Sigmoid colon (tissue), 7 donors: Measurements from ENCODE around the gene JAZF1. TPM values are rescaled to one million over a fixed set of nuclear protein-coding genes. Genes with fewer than 3 reads are reported as not detected.

Experiments
- DNase-seq: peaks from one replicate; pipeline ENCODE4 v3.0.0-alpha.2; 2019
- H3K27ac ChIP-seq, 4 donors: fragments of 200-600 bp; sonication (generic); one replicate each; pipeline ENCODE4 v1.5.1; 2016 to 2019; ENCODE audit warnings: mild to moderate bottlenecking in 1 of 4
- H3K27me3 ChIP-seq, 3 donors: fragments of 200-600 bp; sonication (generic); one replicate each; pipeline ENCODE4 v1.5.1; 2019; ENCODE audit warnings: mild to moderate bottlenecking in 1 of 3
- H3K36me3 ChIP-seq, 4 donors: fragments of 200-600 bp; sonication (generic); one replicate each; pipeline ENCODE4 v1.5.1; 2016 to 2019
- H3K4me1 ChIP-seq, 4 donors: fragments of 200-600 bp; sonication (generic); one replicate each; pipeline ENCODE4 v1.5.1; 2017 to 2019
- H3K4me3 ChIP-seq, 4 donors: fragments of 200-600 bp; sonication (generic); one replicate each; pipeline ENCODE4 v1.5.1; 2017 to 2019; ENCODE audit warnings: mild to moderate bottlenecking in 2 of 4, moderate library complexity in 1 of 4
- H3K9me3 ChIP-seq, 4 donors: fragments of 200-600 bp in 3 of 4; sonication (generic) in 3 of 4; one replicate each; pipeline versions ENCODE4 v1.5.1 to v1.6.1; 2013 to 2019
- CTCF ChIP-seq, 4 experiments: fragments of 450-650 bp in 3 of 4; fragments of 200-600 bp in 1 of 4; IDR thresholded peaks; one replicate each; pipeline ENCODE4 v1.5.1; 2016 to 2019; ENCODE audit warnings: antibody characterized with exemption in 4 of 4, mild to moderate bottlenecking in 3 of 4, moderate library complexity in 2 of 4
- EP300 ChIP-seq, 4 donors: sonication (generic); formaldehyde crosslinking; IDR thresholded peaks; one replicate each; pipeline ENCODE4 v1.6.1; 2017; ENCODE audit warnings: antibody characterized with exemption in 4 of 4
- POLR2A ChIP-seq, 2 donors: fragments of 450-650 bp; IDR thresholded peaks; one replicate each; pipeline ENCODE4 v1.6.1; 2016; ENCODE audit warnings: antibody characterized with exemption in 2 of 2, mild to moderate bottlenecking in 2 of 2, moderate library complexity in 2 of 2
- POLR2AphosphoS5 ChIP-seq, 4 donors: sonication (generic); formaldehyde crosslinking; IDR thresholded peaks; one replicate each; pipeline ENCODE4 v1.6.1; 2017; ENCODE audit warnings: antibody characterized with exemption in 4 of 4
- WGBS, 2 donors: extraction: QIAGEN DNeasy Blood & Tissue Kit; methylation state at CpG; one replicate each; pipeline ENCODE4 v1.1.7; 2013; 5-methylcytosine and 5-hydroxymethylcytosine counted together
- intact Hi-C: fragments of 100-400 bp; cut with DNase I; formaldehyde crosslinking; loops from one replicate; pipeline ENCODE4 v1.15.1; 2023
- polyA plus RNA-seq, 3 donors: library from polyadenylated mRNA; stranded (reverse); fragments of 200-250 nt; gene quantifications; one replicate each; pipeline ENCODE4 v1.2.3, GENCODE V29; 2013
- total RNA-seq, 4 donors: library from RNA; depleted of rRNA; stranded (reverse); fragments of >200 nt; gene quantifications; one replicate each; pipeline ENCODE4 v1.1.0, GENCODE V29; 2016
- donor health status: healthy with polysubstance abuse.
- donor health status: Bipolar disorder and iron deficiency.
- donor health status: healthy.

Gene JAZF1
- total and polyA plus RNA-seq, 7 donors = 4.2 to 59.6 (median 46.4) TPM

GRCh38 chr7:27899601-27900000 is 281.0 kb downstream of the JAZF1 start:
- Histone ChIP-seq H3K4me3 (no peak overlapping the region), H3K4me1 (peaks cover 0 to 48% (median 29%) of the 10 kb centered on the region in 4 donors), H3K9me3 (no peaks in the 10 kb centered on the region), H3K36me3 (peaks cover 0 to 2% (median 0%) of the 10 kb centered on the region in 4 donors), H3K27me3 (no peaks in the 10 kb centered on the region), H3K27ac (no peak overlapping the region)
- intact Hi-C loops = no loop called here
- TF ChIP-seq CTCF (IDR thresholded peaks at IDR 0.05) = no peak
- TF ChIP-seq EP300 (IDR thresholded peaks at IDR 0.05) = no peak
- TF ChIP-seq POLR2A (IDR thresholded peaks at IDR 0.05) = no peak
- no peak for TF ChIP-seq POLR2AphosphoS5 (IDR thresholded peaks at IDR 0.05)
- no peak for DNase-seq
- WGBS, 2 donors = 88 to 94% methylated on average over 2 of the region's 2 CpGs

- H3K27me3 ChIP-seq = no peaks in the 10 kb centered on the region
- no peak for TF ChIP-seq POLR2A (IDR thresholded peaks at IDR 0.05)
- peaks cover 0 to 48% (median 29%) of the 10 kb centered on the region in 4 donors for H3K4me1 ChIP-seq
- no peak overlapping the region for H3K27ac ChIP-seq
- 41 to 78% methylated on average over 10 of the region's 10 CpGs for WGBS, 2 donors
- peaks cover 0 to 19% (median 2%) of the 10 kb centered on the region in 4 donors for H3K36me3 ChIP-seq
- H3K9me3 ChIP-seq = no peaks in the 10 kb centered on the region
- intact Hi-C loops = no loop called here
- H3K4me3 ChIP-seq = no peak overlapping the region
- no peak for DNase-seq
Observed at GRCh38 chr7:27897441-27897847, 283.2 kb downstream of the JAZF1 start.

GRCh38 chr7:27897001-27897400 is 283.6 kb downstream of the JAZF1 start:
- H3K9me3 ChIP-seq = no peaks in the 10 kb centered on the region
- peaks cover 0 to 19% (median 2%) of the 10 kb centered on the region in 4 donors for H3K36me3 ChIP-seq
- no peaks in the 10 kb centered on the region for H3K27me3 ChIP-seq
- DNase-seq = no peak
- TF ChIP-seq POLR2A (IDR thresholded peaks at IDR 0.05) = no peak
- no peak for TF ChIP-seq CTCF (IDR thresholded peaks at IDR 0.05)
- no peak for TF ChIP-seq EP300 (IDR thresholded peaks at IDR 0.05)
- TF ChIP-seq POLR2AphosphoS5 (IDR thresholded peaks at IDR 0.05) = no peak
- H3K4me3 ChIP-seq = no peak overlapping the region
- intact Hi-C loops = no loop called here
- 18 to 56% methylated on average over 6 of the region's 6 CpGs for WGBS, 2 donors
- no peak overlapping the region for H3K27ac ChIP-seq
- H3K4me1 ChIP-seq = peaks cover 0 to 46% (median 29%) of the 10 kb centered on the region in 4 donors

- Histone ChIP-seq H3K27ac (no peak overlapping the region), H3K9me3 (no peaks in the 10 kb centered on the region), H3K4me1 (peaks cover 0 to 35% (median 21%) of the 10 kb centered on the region in 4 donors), H3K36me3 (peaks cover 0 to 19% (median 2%) of the 10 kb centered on the region in 4 donors), H3K4me3 (no peak overlapping the region), H3K27me3 (no peaks in the 10 kb centered on the region)
- intact Hi-C loops = no loop called here
- DNase-seq = no peak
- TF ChIP-seq POLR2A (IDR thresholded peaks at IDR 0.05) (no peak), POLR2AphosphoS5 (IDR thresholded peaks at IDR 0.05) (no peak), EP300 (IDR thresholded peaks at IDR 0.05) (no peak), CTCF (IDR thresholded peaks at IDR 0.05) (no peak)
Observed at GRCh38 chr7:27895551-27895950, 285.0 kb downstream of the JAZF1 start.

GRCh38 chr7:27890205-27890849 is 290.3 kb downstream of the JAZF1 start:
- 37 to 53% methylated on average over 1 of the region's 1 CpG for WGBS, 2 donors
- no peak for TF ChIP-seq EP300 (IDR thresholded peaks at IDR 0.05)
- intact Hi-C loops = no loop called here
- DNase-seq = no peak
- Histone ChIP-seq H3K27ac (no peak overlapping the region), H3K27me3 (no peaks in the 10 kb centered on the region), H3K36me3 (peaks cover 0 to 19% (median 2%) of the 10 kb centered on the region in 4 donors), H3K4me1 (no peaks in the 10 kb centered on the region), H3K4me3 (no peak overlapping the region), H3K9me3 (no peaks in the 10 kb centered on the region)

DNA sequence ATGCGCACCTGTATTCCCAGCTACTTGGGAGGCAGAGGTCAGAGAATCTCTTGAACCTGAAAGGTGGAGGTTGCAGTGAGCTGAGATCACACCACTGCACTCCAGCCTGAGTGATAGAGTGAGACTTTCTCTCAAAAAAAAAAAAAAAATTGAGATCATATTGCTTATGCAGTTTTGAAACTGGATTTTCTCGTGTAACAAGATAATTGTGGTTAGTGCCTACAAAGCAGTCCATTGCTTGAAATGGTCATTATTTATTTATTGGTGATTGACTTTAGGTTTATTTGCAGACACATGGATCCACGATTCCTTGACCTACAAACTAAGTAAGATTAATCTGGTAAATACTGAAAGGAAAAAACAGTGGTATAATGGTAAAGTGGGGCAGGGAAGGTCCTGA is 290.8 kb downstream of the JAZF1 start:
- peaks cover 0 to 19% (median 2%) of the 10 kb centered on the region in 4 donors for H3K36me3 ChIP-seq
- TF ChIP-seq POLR2A (IDR thresholded peaks at IDR 0.05) (no peak), POLR2AphosphoS5 (IDR thresholded peaks at IDR 0.05) (no peak), EP300 (IDR thresholded peaks at IDR 0.05) (no peak), CTCF (IDR thresholded peaks at IDR 0.05) (no peak)
- intact Hi-C loops = no loop called here
- DNase-seq = no peak
- no peak overlapping the region for H3K27ac ChIP-seq
- WGBS, 2 donors = 87 to 92% methylated on average over 3 of the region's 3 CpGs
- H3K4me3 ChIP-seq = no peak overlapping the region
- H3K9me3 ChIP-seq = no peaks in the 10 kb centered on the region
- H3K4me1 ChIP-seq = no peaks in the 10 kb centered on the region
- no peaks in the 10 kb centered on the region for H3K27me3 ChIP-seq
